OCI-LY7 (cell line): ENCODE results near the gene HMGN2. TPM values are rescaled to one million over a fixed set of nuclear protein-coding genes. Genes with fewer than 3 reads are reported as not detected.

Source experiments
- BruUV-seq: library from RNA; stranded (reverse); fragments of 400-500 nt; replicated peaks from 2 replicates; lab custom pipeline; 2021; lab: Mats Ljungman, UMichigan
- CTCF ChIA-PET: fragments of 300-600 bp; sonication (Branson Sonifier 250); formaldehyde crosslinking; loops from one replicate; lab custom pipeline; 2022; ENCODE audit warnings: antibody characterized with exemption; ENCODE audit not compliant: unreplicated experiment; lab: Charles Lee
- POLR2A ChIA-PET: fragments of 300-600 bp; sonication (Branson Sonifier 250); formaldehyde crosslinking; loops from one replicate; lab custom pipeline; 2022; ENCODE audit warnings: antibody characterized with exemption; lab: Charles Lee
- DNase-seq: peaks from one replicate; pipeline ENCODE4 v3.0.0-alpha.2; 2015; ENCODE audit warnings: low spot score
- H2AFZ ChIP-seq: fragments of 200-600 bp; sonication (generic), shearing (Covaris generic); 2 replicates; pipeline ENCODE4 v1.6.1; 2014; ENCODE audit warnings: mild to moderate bottlenecking, antibody characterized with exemption, low read length, moderate library complexity
- H3K27ac ChIP-seq: fragments of 200-600 bp; sonication (generic); 2 replicates; pipeline ENCODE4 v1.5.1; 2014; ENCODE audit warnings: mixed run types, low read depth, mild to moderate bottlenecking, moderate library complexity, low read length, inconsistent platforms; ENCODE audit not compliant: poor library complexity, severe bottlenecking
- H3K36me3 ChIP-seq: fragments of 200-600 bp; sonication (generic); 2 replicates; pipeline ENCODE4 v1.6.1; 2014; ENCODE audit warnings: mild to moderate bottlenecking, antibody characterized with exemption, low read length, moderate library complexity, mixed read lengths; ENCODE audit not compliant: insufficient read depth
- H3K4me1 ChIP-seq: fragments of 200-600 bp; sonication (generic); 2 replicates; pipeline ENCODE4 v1.5.1; 2014; ENCODE audit warnings: mild to moderate bottlenecking, low read length; ENCODE audit not compliant: insufficient read depth, poor library complexity, severe bottlenecking
- H3K4me2 ChIP-seq: fragments of 200-600 bp; sonication (generic); 2 replicates; pipeline ENCODE4 v1.6.1; 2014; ENCODE audit warnings: mild to moderate bottlenecking, low read length
- H3K4me3 ChIP-seq: fragments of 200-600 bp; sonication (generic); 2 replicates; pipeline ENCODE4 v1.5.1; 2014; ENCODE audit warnings: mild to moderate bottlenecking, low read depth, low read length; ENCODE audit not compliant: poor library complexity, severe bottlenecking
- H3K79me2 ChIP-seq: fragments of 200-600 bp; sonication (generic); 2 replicates; pipeline ENCODE4 v1.6.1; 2016; ENCODE audit warnings: low read depth, mild to moderate bottlenecking, low read length, moderate library complexity, mixed read lengths; ENCODE audit not compliant: insufficient read depth
- H3K9me2 ChIP-seq: fragments of 200-600 bp; sonication (generic); 2 replicates; pipeline ENCODE4 v1.6.1; 2016; ENCODE audit warnings: mild to moderate bottlenecking, low read length, mixed read lengths; ENCODE audit not compliant: insufficient read depth
- H3K9me3 ChIP-seq: fragments of 200-600 bp; sonication (generic); 2 replicates; pipeline ENCODE4 v1.6.1; 2014; ENCODE audit warnings: mild to moderate bottlenecking, mixed run types, low read length, mixed read lengths
- H4K20me1 ChIP-seq: fragments of 200-600 bp; sonication (generic); 2 replicates; pipeline ENCODE4 v1.6.1; 2014; ENCODE audit warnings: mild to moderate bottlenecking, antibody characterized with exemption, low read length, moderate library complexity, mixed read lengths; ENCODE audit not compliant: insufficient read depth
- CTCF ChIP-seq: fragments of 200-600 bp; sonication (generic); conservative IDR thresholded peaks from 2 replicates; pipeline ENCODE4 v1.5.1; 2014; ENCODE audit warnings: mild to moderate bottlenecking, antibody characterized with exemption, low read length, moderate library complexity, mixed read lengths
- EZH2phosphoT487 ChIP-seq: fragments of 200-600 bp; sonication (generic); IDR thresholded peaks from 2 replicates; pipeline ENCODE4 v1.6.1; 2018; ENCODE audit warnings: low read depth, borderline replicate concordance, mild to moderate bottlenecking, mixed run types, antibody characterized with exemption, low read length, moderate library complexity, mixed read lengths
- intact Hi-C: fragments of 100-400 bp; cut with micrococcal nuclease; formaldehyde crosslinking; loops from one replicate; pipeline ENCODE4 v1.10.0; 2022; ENCODE audit not compliant: unreplicated experiment
- total RNA-seq, 2 experiments: library from RNA; depleted of rRNA in 1 of 2; stranded (reverse); fragments of >200 nt in 1 of 2; shearing (Covaris generic) in 1 of 2; gene quantifications; 2 replicates each; pipeline ENCODE4 v1.2.3, GENCODE V29; 2014 to 2022

HMGN2 gene
- total RNA-seq, 2 experiments from 2014 or later = 649 to 1,017 TPM

- H3K4me1 ChIP-seq = peaks cover 28% of the 10 kb centered on the region
- H3K27ac ChIP-seq = no peak overlapping the region
- TF ChIP-seq CTCF = no peak
- TF ChIP-seq EZH2phosphoT487 = no peak
- H3K9me3 ChIP-seq = no peaks in the 10 kb centered on the region
- ChIA-PET CTCF (no interaction called here), POLR2A (interaction anchor here (0.6 kb wide), 1 partner anchor 214 kb away, joined by 8 read pairs; no protein-coding TSS in a partner anchor)
- H3K36me3 ChIP-seq = peaks cover 77% of the 10 kb centered on the region
- no peak overlapping the region for H3K4me3 ChIP-seq
- BruUV-seq = no TSS peak
- no peak overlapping the region for H2AFZ ChIP-seq
- peaks cover 10% of the 10 kb centered on the region for H3K79me2 ChIP-seq
- no peak for DNase-seq
- peaks cover 8% of the 10 kb centered on the region for H4K20me1 ChIP-seq
- intact Hi-C loops = no loop called here
- H3K9me2 ChIP-seq = no peaks in the 10 kb centered on the region
- no peak overlapping the region for H3K4me2 ChIP-seq
Measured at GRCh38 chr1:26468911-26469310, 3.3 kb upstream of the HMGN2 start.

- H3K4me3 ChIP-seq = no peak overlapping the region
- DNase-seq = no peak
- no peaks in the 10 kb centered on the region for H3K9me2 ChIP-seq
- H3K4me2 ChIP-seq = peak overlapping the region; percentile 89; the same call in 1 of the 2 replicates
- H3K4me1 ChIP-seq = peaks cover 34% of the 10 kb centered on the region
- POLR2A ChIA-PET = interaction anchor here (0.6 to 1.4 kb wide), 3 partner anchors 31 to 214 kb away, joined by 4 to 8 read pairs (median 5); partner anchors contain the start of gene DHDDS
- CTCF ChIA-PET = interaction anchor here (0.6 kb wide), 1 partner anchor 565 kb away, joined by 3 read pairs; no protein-coding TSS in a partner anchor
- H3K79me2 ChIP-seq = peaks cover 16% of the 10 kb centered on the region
- no peak for TF ChIP-seq CTCF
- no peak for TF ChIP-seq EZH2phosphoT487
- H4K20me1 ChIP-seq = peaks cover 15% of the 10 kb centered on the region
- intact Hi-C loops = no loop called here
- H3K36me3 ChIP-seq = peaks cover 77% of the 10 kb centered on the region
- no peaks in the 10 kb centered on the region for H3K9me3 ChIP-seq
- no peak overlapping the region for H2AFZ ChIP-seq
- no TSS peak for BruUV-seq
- no peak overlapping the region for H3K27ac ChIP-seq
Measured at GRCh38 chr1:26469558-26469957, 2.7 kb upstream of the HMGN2 start.

- H3K4me3 ChIP-seq = peak overlapping the region; percentile 96
- peaks cover 71% of the 10 kb centered on the region for H3K36me3 ChIP-seq
- H2AFZ ChIP-seq = no peak overlapping the region
- H4K20me1 ChIP-seq = peaks cover 18% of the 10 kb centered on the region
- intact Hi-C loops = loop anchor here (2.0 to 5.0 kb wide), 2 partner anchors 38 to 184 kb away; partner anchors contain the start of gene DHDDS
- TSS peak; percentile 45 for BruUV-seq
- peaks cover 20% of the 10 kb centered on the region for H3K79me2 ChIP-seq
- peak overlapping the region; percentile 89 for H3K4me2 ChIP-seq
- H3K4me1 ChIP-seq = peaks cover 43% of the 10 kb centered on the region
- H3K9me2 ChIP-seq = no peaks in the 10 kb centered on the region
- peak; percentile 56 for DNase-seq
- TF ChIP-seq EZH2phosphoT487 = no peak
- no peak for TF ChIP-seq CTCF
- H3K9me3 ChIP-seq = no peaks in the 10 kb centered on the region
- ChIA-PET CTCF (interaction anchor here (0.6 kb wide), 1 partner anchor 53 kb away, joined by 3 read pairs; no protein-coding TSS in a partner anchor), POLR2A (interaction anchor here (0.6 to 1.4 kb wide), 6 partner anchors 16 to 39 kb away, joined by 3 to 6 read pairs (median 4); partner anchors contain the start of gene DHDDS)
- peak overlapping the region; percentile 95 for H3K27ac ChIP-seq
Measured at GRCh38 chr1:26470878-26471497, 1.3 kb upstream of the HMGN2 start.
